Ishikawa (cell line): ENCODE results near the gene SRPK2.

ENCODE experiments used
- CEBPB ChIP-seq: IDR thresholded peaks from 2 replicates; pipeline ENCODE4 v1.6.1; 2012
- CREB1 ChIP-seq: IDR thresholded peaks from 2 replicates; pipeline ENCODE4 v1.6.1; 2012; ENCODE audit warnings: low read depth
- EGR1 ChIP-seq: IDR thresholded peaks from 2 replicates; pipeline ENCODE4 v1.6.1; 2012
- EP300 ChIP-seq: IDR thresholded peaks from 2 replicates; pipeline ENCODE4 v1.6.1; 2012; ENCODE audit warnings: borderline replicate concordance
- FOXM1 ChIP-seq: IDR thresholded peaks from 2 replicates; pipeline ENCODE4 v1.6.1; 2012; ENCODE audit warnings: low read depth, borderline replicate concordance
- NFIC ChIP-seq: IDR thresholded peaks from 2 replicates; pipeline ENCODE4 v1.6.1; 2012
- RAD21 ChIP-seq: IDR thresholded peaks from 2 replicates; pipeline ENCODE4 v1.6.1; 2012; ENCODE audit warnings: low read depth
- TAF1 ChIP-seq: IDR thresholded peaks from 2 replicates; pipeline ENCODE4 v1.6.1; 2012; ENCODE audit warnings: low read depth, mild to moderate bottlenecking
- TCF12 ChIP-seq: IDR thresholded peaks from 2 replicates; pipeline ENCODE4 v1.6.1; 2012; ENCODE audit warnings: low read depth
- TEAD4 ChIP-seq: IDR thresholded peaks from 2 replicates; pipeline ENCODE4 v1.6.1; 2012
- YY1 ChIP-seq: IDR thresholded peaks from 2 replicates; pipeline ENCODE4 v1.6.1; 2012; ENCODE audit warnings: low read depth
- ZBTB7A ChIP-seq: IDR thresholded peaks from 2 replicates; pipeline ENCODE4 v1.6.1; 2012; ENCODE audit warnings: low read depth
- TF ChIP-seq, protein P1 (sequence below): IDR thresholded peaks from 2 replicates; pipeline ENCODE4 v1.6.1; 2012
- TF ChIP-seq, protein P2 (sequence below): IDR thresholded peaks from 2 replicates; pipeline ENCODE4 v1.6.1; 2012; ENCODE audit warnings: low read depth, mild to moderate bottlenecking
- TF ChIP-seq, protein P3 (sequence below): IDR thresholded peaks from 2 replicates; pipeline ENCODE4 v1.6.1; 2012

The SRPK2 gene

DNA sequence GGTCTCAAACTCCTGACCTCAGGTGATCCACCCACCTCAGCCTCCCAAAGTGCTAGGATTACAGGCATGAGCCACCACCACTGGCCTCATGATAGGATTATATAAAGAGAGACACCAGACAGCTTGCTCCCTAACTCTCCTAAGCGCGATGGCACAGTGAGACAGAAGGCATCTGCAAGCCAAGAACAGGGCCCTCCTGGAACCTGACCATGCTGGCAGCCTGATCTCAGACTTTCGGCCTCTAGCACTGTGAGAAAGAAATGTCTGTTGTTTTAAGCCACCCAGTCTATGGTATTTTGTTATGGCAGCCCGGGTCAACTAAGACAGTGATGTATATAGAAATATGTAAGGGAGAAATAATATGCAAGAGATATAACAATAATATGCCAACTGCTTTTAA, 51.2 kb downstream of the SRPK2 start:
- TF ChIP-seq TAF1 (no peak), YY1 (no peak), CREB1 (no peak), CEBPB (no peak), TCF12 (no peak), RAD21 (no peak), TEAD4 (no peak), FOXM1 (no peak)
- TF ChIP-seq, protein P1, sequence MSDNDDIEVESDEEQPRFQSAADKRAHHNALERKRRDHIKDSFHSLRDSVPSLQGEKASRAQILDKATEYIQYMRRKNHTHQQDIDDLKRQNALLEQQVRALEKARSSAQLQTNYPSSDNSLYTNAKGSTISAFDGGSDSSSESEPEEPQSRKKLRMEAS, result no peak
- TF ChIP-seq, protein P2, sequence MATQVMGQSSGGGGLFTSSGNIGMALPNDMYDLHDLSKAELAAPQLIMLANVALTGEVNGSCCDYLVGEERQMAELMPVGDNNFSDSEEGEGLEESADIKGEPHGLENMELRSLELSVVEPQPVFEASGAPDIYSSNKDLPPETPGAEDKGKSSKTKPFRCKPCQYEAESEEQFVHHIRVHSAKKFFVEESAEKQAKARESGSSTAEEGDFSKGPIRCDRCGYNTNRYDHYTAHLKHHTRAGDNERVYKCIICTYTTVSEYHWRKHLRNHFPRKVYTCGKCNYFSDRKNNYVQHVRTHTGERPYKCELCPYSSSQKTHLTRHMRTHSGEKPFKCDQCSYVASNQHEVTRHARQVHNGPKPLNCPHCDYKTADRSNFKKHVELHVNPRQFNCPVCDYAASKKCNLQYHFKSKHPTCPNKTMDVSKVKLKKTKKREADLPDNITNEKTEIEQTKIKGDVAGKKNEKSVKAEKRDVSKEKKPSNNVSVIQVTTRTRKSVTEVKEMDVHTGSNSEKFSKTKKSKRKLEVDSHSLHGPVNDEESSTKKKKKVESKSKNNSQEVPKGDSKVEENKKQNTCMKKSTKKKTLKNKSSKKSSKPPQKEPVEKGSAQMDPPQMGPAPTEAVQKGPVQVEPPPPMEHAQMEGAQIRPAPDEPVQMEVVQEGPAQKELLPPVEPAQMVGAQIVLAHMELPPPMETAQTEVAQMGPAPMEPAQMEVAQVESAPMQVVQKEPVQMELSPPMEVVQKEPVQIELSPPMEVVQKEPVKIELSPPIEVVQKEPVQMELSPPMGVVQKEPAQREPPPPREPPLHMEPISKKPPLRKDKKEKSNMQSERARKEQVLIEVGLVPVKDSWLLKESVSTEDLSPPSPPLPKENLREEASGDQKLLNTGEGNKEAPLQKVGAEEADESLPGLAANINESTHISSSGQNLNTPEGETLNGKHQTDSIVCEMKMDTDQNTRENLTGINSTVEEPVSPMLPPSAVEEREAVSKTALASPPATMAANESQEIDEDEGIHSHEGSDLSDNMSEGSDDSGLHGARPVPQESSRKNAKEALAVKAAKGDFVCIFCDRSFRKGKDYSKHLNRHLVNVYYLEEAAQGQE, result no peak
- TF ChIP-seq, protein P3, sequence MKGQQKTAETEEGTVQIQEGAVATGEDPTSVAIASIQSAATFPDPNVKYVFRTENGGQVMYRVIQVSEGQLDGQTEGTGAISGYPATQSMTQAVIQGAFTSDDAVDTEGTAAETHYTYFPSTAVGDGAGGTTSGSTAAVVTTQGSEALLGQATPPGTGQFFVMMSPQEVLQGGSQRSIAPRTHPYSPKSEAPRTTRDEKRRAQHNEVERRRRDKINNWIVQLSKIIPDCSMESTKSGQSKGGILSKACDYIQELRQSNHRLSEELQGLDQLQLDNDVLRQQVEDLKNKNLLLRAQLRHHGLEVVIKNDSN, result no peak

DNA sequence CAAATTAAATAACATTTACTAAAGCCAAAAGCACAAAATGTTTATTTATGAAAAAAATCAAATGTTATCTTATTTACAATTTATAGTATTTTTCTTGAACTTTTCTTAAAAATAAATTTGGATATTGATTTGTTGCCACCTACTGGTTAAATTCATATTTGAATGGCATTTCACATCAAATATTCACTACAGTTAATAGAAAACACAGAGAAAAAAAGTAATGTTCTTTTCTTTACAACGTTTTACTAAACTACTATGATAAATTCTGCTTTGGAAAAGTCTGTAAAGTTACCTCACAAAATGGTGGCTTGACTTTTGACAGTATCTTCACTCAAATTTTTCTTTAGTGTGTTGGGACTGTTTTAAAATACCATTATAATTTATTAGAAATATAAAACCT, 52.7 kb downstream of the SRPK2 start:
- peak; percentile 24; the same call in 1 of the 2 replicates for TF ChIP-seq RAD21
- TF ChIP-seq NFIC, result no peak

DNA sequence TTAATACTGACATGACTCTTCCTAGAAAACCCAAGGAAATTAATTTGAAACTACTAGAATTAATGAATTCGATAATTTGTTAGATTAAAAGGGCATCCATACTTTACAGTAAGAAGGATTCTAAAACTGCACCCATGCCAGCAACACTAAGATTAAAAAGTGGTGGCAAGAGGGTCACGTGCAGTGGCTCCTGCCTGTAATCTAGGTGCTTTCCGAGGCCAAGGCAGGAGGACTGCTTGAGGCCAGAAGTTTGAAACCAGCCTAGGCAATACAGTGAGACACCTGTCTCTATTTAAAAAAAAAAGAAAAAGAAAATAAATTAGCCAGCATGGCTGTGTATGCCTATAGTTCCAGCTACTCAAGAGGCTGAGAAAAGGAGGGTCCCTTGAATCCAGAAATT, 58.2 kb downstream of the SRPK2 start:
- TF ChIP-seq, protein P1, result no peak
- TF ChIP-seq FOXM1 (no peak), CREB1 (no peak), ZBTB7A (no peak), TEAD4 (no peak), CEBPB (no peak), TAF1 (no peak), RAD21 (no peak), YY1 (no peak)

DNA sequence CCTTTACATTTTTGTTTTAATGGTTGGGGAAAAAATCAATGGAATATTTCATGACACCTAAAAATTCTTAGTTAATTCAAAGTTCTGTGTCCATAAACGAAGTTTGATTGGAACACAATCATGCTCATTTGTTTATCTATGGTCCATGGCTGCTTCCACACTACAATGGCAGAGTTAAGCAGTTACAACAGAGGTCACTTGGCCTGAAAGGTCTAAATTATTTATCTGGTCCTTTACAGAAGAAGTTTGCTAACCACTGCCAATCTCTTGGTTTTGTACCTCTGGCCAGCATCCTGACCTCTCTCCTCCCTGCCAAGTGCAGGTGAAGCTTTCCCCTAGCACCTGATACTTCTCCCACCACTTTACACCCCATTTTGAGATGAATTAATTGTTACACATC, 61.5 kb downstream of the SRPK2 start:
- TF ChIP-seq EP300, result no peak
- no peak for TF ChIP-seq YY1
- TF ChIP-seq EGR1, result no peak
- TF ChIP-seq, protein P1, result no peak
- TF ChIP-seq NFIC, result no peak
- TF ChIP-seq, protein P2, result no peak
- no peak for TF ChIP-seq RAD21
- no peak for TF ChIP-seq TCF12
- TF ChIP-seq, protein P3, result no peak
- TF ChIP-seq TEAD4, result no peak
- TF ChIP-seq FOXM1, result no peak
- no peak for TF ChIP-seq CREB1
- TF ChIP-seq TAF1, result no peak
- TF ChIP-seq ZBTB7A, result no peak
- no peak for TF ChIP-seq CEBPB

DNA sequence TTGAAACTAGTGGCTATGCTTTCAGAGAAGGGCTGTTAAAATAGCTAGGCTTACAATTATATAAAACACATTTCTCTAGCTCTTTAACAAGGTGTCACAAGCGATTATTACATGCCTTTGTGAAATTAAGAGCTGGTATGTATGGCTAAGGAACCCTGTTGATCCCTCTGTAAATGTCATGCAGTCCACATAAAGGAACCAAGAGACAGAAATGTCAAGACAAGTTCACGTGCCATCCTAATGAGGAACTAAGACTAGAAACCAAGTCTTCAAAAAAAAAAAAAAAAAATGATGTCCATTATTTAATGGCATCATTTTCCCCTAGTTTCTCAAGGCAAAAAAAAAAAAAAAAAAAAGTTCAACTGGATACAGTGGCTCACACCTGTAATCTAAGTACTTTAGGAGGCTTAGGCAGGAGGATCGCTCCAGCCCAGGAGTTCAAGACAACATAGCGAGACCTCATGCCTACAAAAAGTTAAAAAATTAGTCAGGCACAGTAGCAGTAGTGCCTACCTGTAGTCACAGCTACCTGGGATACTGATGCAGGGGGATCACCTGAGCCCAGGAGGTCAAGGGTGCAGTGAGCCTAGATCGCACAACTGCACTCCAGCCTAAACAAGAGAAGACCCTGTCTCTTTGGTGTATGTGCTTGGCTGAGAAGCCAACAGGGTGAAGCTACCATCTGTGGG, 63.4 kb downstream of the SRPK2 start:
- TF ChIP-seq RAD21, result no peak
- TF ChIP-seq CEBPB, result no peak
- TF ChIP-seq FOXM1, result no peak
- TF ChIP-seq TEAD4, result no peak
- TF ChIP-seq TCF12, result no peak
- TF ChIP-seq ZBTB7A, result no peak
- TF ChIP-seq NFIC, result no peak
- TF ChIP-seq, protein P2, result no peak
- TF ChIP-seq, protein P1, result no peak
- no peak for TF ChIP-seq EP300
- no peak for TF ChIP-seq EGR1
- TF ChIP-seq YY1, result no peak
- no peak for TF ChIP-seq CREB1
- no peak for TF ChIP-seq TAF1
- TF ChIP-seq, protein P3, result no peak
